Immature natural killer cell (primary cell): ENCODE results near the gene ST8SIA5. TPM values are rescaled to one million over a fixed set of nuclear protein-coding genes. Genes with fewer than 3 reads are reported as not detected.

Experiments
- DNase-seq, 3 donors: peaks; one replicate each; pipeline ENCODE4 v3.0.0; 2022; ENCODE audit warnings: mixed read lengths in 1 of 3
- H3K27ac Mint-ChIP-seq, 6 donors: one replicate each; pipeline ENCODE4 v1.8.0; 2020; ENCODE audit warnings: mixed read lengths in 6 of 6, mild to moderate bottlenecking in 5 of 6, inconsistent platforms in 4 of 6, moderate library complexity in 3 of 6
- H3K27me3 Mint-ChIP-seq, 3 donors: one replicate each; pipeline ENCODE4 v1.8.0; 2020 to 2021; ENCODE audit warnings: low read depth in 3 of 3, mild to moderate bottlenecking in 3 of 3, mixed read lengths in 3 of 3, moderate library complexity in 3 of 3, inconsistent platforms in 1 of 3
- H3K36me3 Mint-ChIP-seq, 3 donors: one replicate each; pipeline ENCODE4 v1.8.0; 2020; ENCODE audit warnings: mixed read lengths in 3 of 3, inconsistent platforms in 2 of 3, mild to moderate bottlenecking in 2 of 3
- H3K4me1 Mint-ChIP-seq, 2 donors: one replicate each; pipeline ENCODE4 v1.8.0; 2020; ENCODE audit warnings: inconsistent platforms in 2 of 2, mild to moderate bottlenecking in 2 of 2, mixed read lengths in 2 of 2, moderate library complexity in 1 of 2
- H3K4me3 Mint-ChIP-seq, 5 donors: one replicate each; pipeline ENCODE4 v1.8.0; 2020; ENCODE audit warnings: mild to moderate bottlenecking in 5 of 5, mixed read lengths in 5 of 5, inconsistent platforms in 3 of 5, moderate library complexity in 3 of 5
- H3K9me3 Mint-ChIP-seq, 6 donors: one replicate each; pipeline ENCODE4 v1.8.0; 2020; ENCODE audit warnings: mild to moderate bottlenecking in 6 of 6, mixed read lengths in 6 of 6, inconsistent platforms in 4 of 6, moderate library complexity in 3 of 6
- polyA plus RNA-seq, 3 donors: library from polyadenylated mRNA; unstranded; fragments of 300-500 nt; fragmentation: Illumina TruSeq; gene quantifications; one replicate each; pipeline ENCODE4 v1.2.3, GENCODE V29; 2021

Gene ST8SIA5
- polyA plus RNA-seq, 3 donors from 2014 or later = not detected

- Mint-ChIP-seq H3K27me3 (peaks cover 0 to 4% (median 2%) of the 10 kb centered on the region in 3 donors), H3K4me3 (no peak overlapping the region), H3K4me1 (peaks cover 14 to 22% of the 10 kb centered on the region in 2 donors), H3K9me3 (peaks cover 0 to 3% (median 0%) of the 10 kb centered on the region in 6 donors), H3K36me3 (peaks cover 0 to 3% (median 0%) of the 10 kb centered on the region in 3 donors), H3K27ac (no peak overlapping the region)
- no peak for DNase-seq
Observed at GRCh38 chr18:46632401-46633071, 124.3 kb downstream of the ST8SIA5 start.

- Mint-ChIP-seq H3K27ac (no peak overlapping the region), H3K4me1 (peaks cover 14 to 22% of the 10 kb centered on the region in 2 donors), H3K9me3 (peaks cover 0 to 3% (median 0%) of the 10 kb centered on the region in 6 donors)
Observed at GRCh38 chr18:46630991-46631390, 125.9 kb downstream of the ST8SIA5 start.

GRCh38 chr18:46630160-46630559 is 126.7 kb downstream of the ST8SIA5 start:
- peaks cover 0 to 3% (median 0%) of the 10 kb centered on the region in 6 donors for H3K9me3 Mint-ChIP-seq
- peaks cover 0 to 3% (median 0%) of the 10 kb centered on the region in 3 donors for H3K36me3 Mint-ChIP-seq
- no peak overlapping the region for H3K4me3 Mint-ChIP-seq
- peaks cover 14 to 22% of the 10 kb centered on the region in 2 donors for H3K4me1 Mint-ChIP-seq
- H3K27ac Mint-ChIP-seq = no peak overlapping the region
- DNase-seq = peak in 2 of 3 donors; percentile 7 to 10
- H3K27me3 Mint-ChIP-seq = peaks cover 2 to 6% (median 2%) of the 10 kb centered on the region in 3 donors

More at GRCh38 chr18:46630991-46631390, 125.9 kb downstream of the ST8SIA5 start:
- Mint-ChIP-seq H3K4me3 (no peak overlapping the region), H3K36me3 (peaks cover 0 to 3% (median 0%) of the 10 kb centered on the region in 3 donors), H3K27me3 (peaks cover 0 to 6% (median 2%) of the 10 kb centered on the region in 3 donors)
- DNase-seq = no peak

GRCh38 chr18:46629361-46629760 is 127.5 kb downstream of the ST8SIA5 start:
- Mint-ChIP-seq H3K27me3 (peaks cover 2 to 6% (median 2%) of the 10 kb centered on the region in 3 donors), H3K9me3 (peaks cover 0 to 3% (median 0%) of the 10 kb centered on the region in 6 donors), H3K4me3 (no peak overlapping the region), H3K27ac (no peak overlapping the region), H3K4me1 (peaks cover 20 to 30% of the 10 kb centered on the region in 2 donors), H3K36me3 (peaks cover 0 to 3% (median 0%) of the 10 kb centered on the region in 3 donors)
- no peak for DNase-seq

- Mint-ChIP-seq H3K4me3 (no peak overlapping the region), H3K36me3 (peaks cover 0 to 3% (median 0%) of the 10 kb centered on the region in 3 donors), H3K9me3 (no peaks in the 10 kb centered on the region), H3K4me1 (peaks cover 30 to 41% of the 10 kb centered on the region in 2 donors), H3K27ac (no peak overlapping the region), H3K27me3 (peaks cover 2 to 6% (median 4%) of the 10 kb centered on the region in 3 donors)
- no peak for DNase-seq
Observed at GRCh38 chr18:46628206-46628605, 128.6 kb downstream of the ST8SIA5 start.

GRCh38 chr18:46627136-46627535 is 129.7 kb downstream of the ST8SIA5 start:
- no peak overlapping the region for H3K27ac Mint-ChIP-seq
- H3K9me3 Mint-ChIP-seq = no peaks in the 10 kb centered on the region

GRCh38 chr18:46625069-46625468 is 131.8 kb downstream of the ST8SIA5 start:
- no peak for DNase-seq
- peak overlapping the region in 1 of 6 donors; percentile 26 for H3K27ac Mint-ChIP-seq
- H3K4me1 Mint-ChIP-seq = peaks cover 38 to 43% of the 10 kb centered on the region in 2 donors
- H3K9me3 Mint-ChIP-seq = no peaks in the 10 kb centered on the region
- no peaks in the 10 kb centered on the region for H3K36me3 Mint-ChIP-seq
- H3K4me3 Mint-ChIP-seq = no peak overlapping the region
- peaks cover 2 to 4% (median 2%) of the 10 kb centered on the region in 3 donors for H3K27me3 Mint-ChIP-seq

More at GRCh38 chr18:46627136-46627535, 129.7 kb downstream of the ST8SIA5 start:
- peaks cover 33 to 47% of the 10 kb centered on the region in 2 donors for H3K4me1 Mint-ChIP-seq
- peaks cover 0 to 3% (median 0%) of the 10 kb centered on the region in 3 donors for H3K36me3 Mint-ChIP-seq
- no peak overlapping the region for H3K4me3 Mint-ChIP-seq
- H3K27me3 Mint-ChIP-seq = peaks cover 2 to 4% (median 3%) of the 10 kb centered on the region in 3 donors
- no peak for DNase-seq

- H3K36me3 Mint-ChIP-seq = no peaks in the 10 kb centered on the region
- H3K27me3 Mint-ChIP-seq = peaks cover 2% of the 10 kb centered on the region in 3 donors
- no peaks in the 10 kb centered on the region for H3K9me3 Mint-ChIP-seq
- no peak overlapping the region for H3K27ac Mint-ChIP-seq
- H3K4me1 Mint-ChIP-seq = peaks cover 32 to 33% of the 10 kb centered on the region in 2 donors
- DNase-seq = no peak
- H3K4me3 Mint-ChIP-seq = peak overlapping the region in 4 of 5 donors; percentile 14 to 56 (median 34)
Observed at GRCh38 chr18:46624127-46624526, 132.7 kb downstream of the ST8SIA5 start.

- Mint-ChIP-seq H3K36me3 (no peaks in the 10 kb centered on the region), H3K9me3 (no peaks in the 10 kb centered on the region), H3K4me3 (peak overlapping the region; percentile 10 to 56 (median 39)), H3K27ac (peak overlapping the region in 1 of 6 donors; percentile 11), H3K4me1 (peaks cover 32% of the 10 kb centered on the region in 2 donors), H3K27me3 (peaks cover 2% of the 10 kb centered on the region in 3 donors)
- DNase-seq = peak in 1 of 3 donors; percentile 5
Observed at GRCh38 chr18:46623541-46623940, 133.3 kb downstream of the ST8SIA5 start.

- Mint-ChIP-seq H3K27ac (peak overlapping the region in 1 of 6 donors; percentile 30), H3K4me1 (peaks cover 32% of the 10 kb centered on the region in 2 donors), H3K36me3 (no peaks in the 10 kb centered on the region), H3K27me3 (peaks cover 2% of the 10 kb centered on the region in 3 donors), H3K4me3 (peak overlapping the region in 1 of 5 donors; percentile 48), H3K9me3 (no peaks in the 10 kb centered on the region)
- no peak for DNase-seq
Observed at GRCh38 chr18:46622999-46623398, 133.9 kb downstream of the ST8SIA5 start.

- no peaks in the 10 kb centered on the region for H3K9me3 Mint-ChIP-seq
- peaks cover 2 to 4% (median 3%) of the 10 kb centered on the region in 3 donors for H3K27me3 Mint-ChIP-seq
- peaks cover 32% of the 10 kb centered on the region in 2 donors for H3K4me1 Mint-ChIP-seq
- no peak for DNase-seq
- H3K4me3 Mint-ChIP-seq = no peak overlapping the region
- H3K36me3 Mint-ChIP-seq = no peaks in the 10 kb centered on the region
- peak overlapping the region in 1 of 6 donors; percentile 61 for H3K27ac Mint-ChIP-seq
Observed at GRCh38 chr18:46622451-46622850, 134.4 kb downstream of the ST8SIA5 start.

GRCh38 chr18:46621871-46622270 is 135.0 kb downstream of the ST8SIA5 start:
- Mint-ChIP-seq H3K4me1 (peaks cover 32% of the 10 kb centered on the region in 2 donors), H3K36me3 (no peaks in the 10 kb centered on the region), H3K4me3 (no peak overlapping the region), H3K27ac (peak overlapping the region in 1 of 6 donors; percentile 58), H3K9me3 (no peaks in the 10 kb centered on the region), H3K27me3 (peaks cover 2 to 5% (median 4%) of the 10 kb centered on the region in 3 donors)
- no peak for DNase-seq

- no peak for DNase-seq
- Mint-ChIP-seq H3K9me3 (no peaks in the 10 kb centered on the region), H3K36me3 (no peaks in the 10 kb centered on the region), H3K27ac (peak overlapping the region in 2 of 6 donors; percentile 25 to 58), H3K4me1 (peaks cover 32% of the 10 kb centered on the region in 2 donors), H3K4me3 (no peak overlapping the region), H3K27me3 (peaks cover 2 to 5% (median 5%) of the 10 kb centered on the region in 3 donors)
Observed at GRCh38 chr18:46621111-46621766, 135.6 kb downstream of the ST8SIA5 start.

GRCh38 chr18:46619559-46619958 is 137.3 kb downstream of the ST8SIA5 start:
- Mint-ChIP-seq H3K36me3 (no peaks in the 10 kb centered on the region), H3K4me1 (peaks cover 26 to 28% of the 10 kb centered on the region in 2 donors), H3K27me3 (peaks cover 0 to 7% (median 5%) of the 10 kb centered on the region in 3 donors), H3K9me3 (peaks cover 0 to 2% (median 0%) of the 10 kb centered on the region in 6 donors), H3K27ac (no peak overlapping the region), H3K4me3 (no peak overlapping the region)
- no peak for DNase-seq
